A673 (cell line): Measurements from ENCODE around the gene PDE9A. TPM values are rescaled to one million over a fixed set of nuclear protein-coding genes. Genes with fewer than 3 reads are reported as not detected.

ENCODE experiments used
- BruUV-seq: library from RNA; stranded (reverse); fragments of 400-500 nt; replicated peaks from 2 replicates; lab custom pipeline; 2021; lab: Mats Ljungman, UMichigan
- CTCF ChIA-PET: fragments of 300-600 bp; sonication (Branson Sonifier 250); formaldehyde crosslinking; loops from one replicate; lab custom pipeline; 2022; ENCODE audit warnings: antibody characterized with exemption; lab: Charles Lee
- POLR2A ChIA-PET: fragments of 300-600 bp; sonication (Branson Sonifier 250); formaldehyde crosslinking; loops from one replicate; lab custom pipeline; 2022; ENCODE audit warnings: antibody characterized with exemption; ENCODE audit not compliant: low non-redundant PET; lab: Charles Lee
- DNase-seq: peaks from one replicate; pipeline ENCODE4 v3.0.0-alpha.2; 2015; ENCODE audit warnings: low spot score
- H3K27ac ChIP-seq: fragments of 200-600 bp; sonication (generic); 2 replicates; pipeline ENCODE4 v1.5.1; 2016; ENCODE audit warnings: mixed run types, low read depth, mild to moderate bottlenecking, mixed read lengths, antibody characterized with exemption, low read length; ENCODE audit not compliant: poor library complexity, severe bottlenecking
- H3K27me3 ChIP-seq: fragments of 200-600 bp; sonication (generic); replicated peaks from 2 replicates; pipeline ENCODE4 v1.6.1; 2017; ENCODE audit warnings: mixed run types, low read depth, mild to moderate bottlenecking, mixed read lengths, antibody characterized with exemption, low read length; ENCODE audit not compliant: insufficient read depth, poor library complexity
- H3K36me3 ChIP-seq: fragments of 200-600 bp; sonication (generic); 2 replicates; pipeline ENCODE4 v1.6.1; 2016; ENCODE audit warnings: mixed run types, mild to moderate bottlenecking, mixed read lengths, antibody characterized with exemption, low read length; ENCODE audit not compliant: insufficient read depth, poor library complexity, severe bottlenecking
- H3K4me1 ChIP-seq: fragments of 200-600 bp; sonication (generic); 2 replicates; pipeline ENCODE4 v1.6.1; 2017; ENCODE audit warnings: mixed run types, mild to moderate bottlenecking, mixed read lengths, antibody characterized with exemption, low read length; ENCODE audit not compliant: insufficient read depth, poor library complexity, severe bottlenecking
- H3K4me3 ChIP-seq: fragments of 200-600 bp; sonication (generic); 2 replicates; pipeline ENCODE4 v1.5.1; 2016; ENCODE audit warnings: low read depth, mixed run types, mild to moderate bottlenecking, mixed read lengths, low read length; ENCODE audit not compliant: poor library complexity, severe bottlenecking
- H3K9me3 ChIP-seq: fragments of 200-600 bp; sonication (generic); 2 replicates; pipeline ENCODE4 v1.6.1; 2016; ENCODE audit warnings: mixed run types, low read depth, mild to moderate bottlenecking, mixed read lengths, antibody characterized with exemption, low read length; ENCODE audit not compliant: poor library complexity, severe bottlenecking
- EZH2 ChIP-seq: fragments of 200-600 bp; sonication (generic); IDR thresholded peaks from 2 replicates; pipeline ENCODE4 v1.6.1; 2017; ENCODE audit warnings: borderline replicate concordance, low read depth, mild to moderate bottlenecking, mixed read lengths, antibody characterized with exemption, low read length; ENCODE audit not compliant: poor library complexity, severe bottlenecking
- intact Hi-C: fragments of 100-400 bp; cut with micrococcal nuclease; formaldehyde crosslinking; loops from one replicate; pipeline ENCODE4 v1.10.0; 2022; ENCODE audit not compliant: unreplicated experiment
- total RNA-seq: library from RNA; stranded (reverse); gene quantifications from 2 replicates; pipeline ENCODE4 v1.2.3, GENCODE V29; 2021
- TF ChIP-seq, protein P1 (sequence below): fragments of 300-800, 200-600 bp; sonication (generic); conservative IDR thresholded peaks from 2 replicates; pipeline ENCODE4 v1.5.1; 2017; ENCODE audit warnings: low read depth, mild to moderate bottlenecking, antibody characterized with exemption, low read length, moderate library complexity, mixed read lengths

Gene PDE9A
- total RNA-seq, 1 experiment from 2014 or later = 14.3 TPM

DNA sequence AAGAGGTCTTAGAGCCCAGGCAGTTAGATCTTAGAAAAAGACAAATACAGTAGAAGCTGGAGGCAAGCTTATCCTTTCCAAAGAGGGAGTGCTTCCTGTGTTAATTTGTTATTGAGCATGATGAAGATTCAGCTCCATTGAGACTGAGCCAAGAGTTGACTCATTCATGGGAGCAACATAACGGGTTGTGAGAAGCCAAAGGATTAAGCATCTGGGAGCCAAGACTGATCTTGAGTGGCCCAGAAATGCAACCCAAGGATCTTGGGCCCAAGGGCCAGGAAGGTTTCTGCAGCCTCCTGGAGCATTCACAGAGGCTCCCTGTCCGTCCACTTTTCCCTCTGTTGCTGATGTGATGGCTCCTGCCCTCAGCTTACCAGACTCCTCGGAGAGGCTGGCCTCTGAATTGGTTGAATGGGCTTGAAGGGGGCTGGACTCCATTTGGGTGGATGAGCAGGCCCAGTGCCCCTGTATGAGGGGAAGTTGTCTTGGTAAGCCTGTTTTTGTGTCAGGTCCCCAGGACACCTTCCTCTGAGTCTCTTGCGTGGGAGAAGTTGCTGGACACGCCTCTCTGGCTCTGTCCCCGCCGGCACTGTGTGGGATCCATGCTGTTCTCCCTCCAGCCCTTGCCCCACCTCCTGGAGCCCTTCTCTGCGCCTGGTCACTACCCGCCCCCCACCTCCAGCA, 42.4 kb downstream of the PDE9A start:
- TF ChIP-seq EZH2 = no peak
- TF ChIP-seq, protein P1, sequence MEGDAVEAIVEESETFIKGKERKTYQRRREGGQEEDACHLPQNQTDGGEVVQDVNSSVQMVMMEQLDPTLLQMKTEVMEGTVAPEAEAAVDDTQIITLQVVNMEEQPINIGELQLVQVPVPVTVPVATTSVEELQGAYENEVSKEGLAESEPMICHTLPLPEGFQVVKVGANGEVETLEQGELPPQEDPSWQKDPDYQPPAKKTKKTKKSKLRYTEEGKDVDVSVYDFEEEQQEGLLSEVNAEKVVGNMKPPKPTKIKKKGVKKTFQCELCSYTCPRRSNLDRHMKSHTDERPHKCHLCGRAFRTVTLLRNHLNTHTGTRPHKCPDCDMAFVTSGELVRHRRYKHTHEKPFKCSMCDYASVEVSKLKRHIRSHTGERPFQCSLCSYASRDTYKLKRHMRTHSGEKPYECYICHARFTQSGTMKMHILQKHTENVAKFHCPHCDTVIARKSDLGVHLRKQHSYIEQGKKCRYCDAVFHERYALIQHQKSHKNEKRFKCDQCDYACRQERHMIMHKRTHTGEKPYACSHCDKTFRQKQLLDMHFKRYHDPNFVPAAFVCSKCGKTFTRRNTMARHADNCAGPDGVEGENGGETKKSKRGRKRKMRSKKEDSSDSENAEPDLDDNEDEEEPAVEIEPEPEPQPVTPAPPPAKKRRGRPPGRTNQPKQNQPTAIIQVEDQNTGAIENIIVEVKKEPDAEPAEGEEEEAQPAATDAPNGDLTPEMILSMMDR = no peak
- intact Hi-C loops = no loop called here
- CTCF ChIA-PET = no interaction called here
- BruUV-seq = no TSS peak
- H3K27me3 ChIP-seq = no peaks in the 10 kb centered on the region
- DNase-seq = peak; percentile 86
- H3K4me1 ChIP-seq = peaks cover 15% of the 10 kb centered on the region
- no peaks in the 10 kb centered on the region for H3K9me3 ChIP-seq
- no peak overlapping the region for H3K4me3 ChIP-seq
- H3K36me3 ChIP-seq = peaks cover under 1% of the 10 kb centered on the region
- no peak overlapping the region for H3K27ac ChIP-seq
- POLR2A ChIA-PET = no interaction called here

DNA sequence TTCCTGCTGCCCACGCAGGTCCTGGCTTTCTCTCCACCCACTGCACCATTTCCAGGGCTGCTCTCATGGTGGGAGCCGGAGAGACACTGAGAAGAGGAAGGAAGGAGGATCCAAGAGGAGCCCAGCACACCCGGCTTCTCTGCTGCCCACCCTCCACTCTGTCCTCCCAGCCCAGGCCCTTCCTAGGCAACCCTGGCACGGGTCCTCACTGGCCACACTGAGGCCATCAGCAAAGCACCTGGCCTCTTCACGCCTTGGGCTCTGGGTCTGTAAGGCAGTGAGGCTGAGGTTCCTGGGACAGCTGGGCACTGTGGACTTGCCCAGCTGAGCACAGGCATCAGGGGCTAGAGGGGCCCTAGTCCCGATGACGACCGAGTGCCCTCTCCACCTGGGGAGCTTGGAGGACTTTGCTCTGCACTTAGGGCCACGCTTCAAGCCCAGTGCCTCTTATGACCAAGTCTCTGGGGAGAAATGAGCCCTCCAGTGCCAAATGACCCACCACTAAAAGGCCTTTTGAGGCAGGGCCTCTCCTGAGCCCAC, 43.1 kb downstream of the PDE9A start:
- TF ChIP-seq EZH2 = no peak
- Histone ChIP-seq H3K4me1 (peaks cover 15% of the 10 kb centered on the region), H3K4me3 (no peak overlapping the region), H3K9me3 (peaks cover 5% of the 10 kb centered on the region), H3K36me3 (peaks cover 6% of the 10 kb centered on the region), H3K27ac (no peak overlapping the region), H3K27me3 (no peaks in the 10 kb centered on the region)
- CTCF ChIA-PET = no interaction called here
- BruUV-seq = no TSS peak
- POLR2A ChIA-PET = no interaction called here
- no peak for DNase-seq
- intact Hi-C loops = no loop called here

DNA sequence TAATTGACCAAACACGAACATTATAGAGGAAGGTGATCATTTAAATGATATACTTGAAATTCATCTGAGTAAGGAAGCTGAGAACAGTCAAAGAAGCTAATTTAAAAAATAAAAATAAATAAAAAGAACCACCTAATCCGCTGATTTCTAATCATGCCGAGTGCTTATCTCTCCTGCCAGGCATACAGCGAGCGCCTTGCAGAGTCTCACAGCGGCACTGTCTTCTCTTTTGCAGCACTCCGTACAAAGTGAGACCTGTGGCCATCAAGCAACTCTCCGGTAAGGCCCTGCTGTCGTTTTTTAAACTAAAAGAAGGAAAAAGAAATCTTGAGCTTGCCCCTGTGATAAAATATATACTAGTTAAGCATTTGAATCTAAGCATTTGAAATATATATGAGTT, 45.3 kb downstream of the PDE9A start:
- intact Hi-C loops = no loop called here
- H3K27ac ChIP-seq = no peak overlapping the region
- ChIA-PET CTCF (no interaction called here), POLR2A (no interaction called here)
- TF ChIP-seq, protein P1 = no peak
- TF ChIP-seq EZH2 = no peak
- H3K9me3 ChIP-seq = peaks cover 12% of the 10 kb centered on the region
- H3K4me3 ChIP-seq = no peak overlapping the region
- H3K36me3 ChIP-seq = peaks cover 6% of the 10 kb centered on the region
- no peak for DNase-seq
- H3K4me1 ChIP-seq = peaks cover 15% of the 10 kb centered on the region
- no peaks in the 10 kb centered on the region for H3K27me3 ChIP-seq
- BruUV-seq = no TSS peak

DNA sequence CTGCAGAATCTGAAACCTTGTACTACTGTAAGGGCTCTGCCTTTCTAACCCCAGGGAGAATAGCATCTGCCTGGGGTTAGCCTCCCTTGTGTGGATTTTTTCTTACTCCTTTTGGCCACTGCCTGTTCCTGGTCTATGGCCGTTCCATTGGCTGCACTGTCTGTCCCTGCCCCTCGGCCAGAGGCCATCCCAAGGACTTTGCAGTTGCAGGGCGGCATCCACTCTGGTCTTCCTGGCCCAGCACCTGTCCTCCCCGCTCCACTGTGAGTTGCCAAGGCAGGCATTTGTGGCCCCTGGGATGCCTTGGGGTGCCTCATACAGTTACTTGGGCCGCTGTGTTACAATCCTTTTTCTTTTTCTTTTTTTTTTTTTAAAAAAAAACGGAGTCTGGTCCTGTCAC, 45.8 kb downstream of the PDE9A start:
- TF ChIP-seq EZH2 = no peak
- TF ChIP-seq, protein P1 = no peak
- DNase-seq = no peak
- intact Hi-C loops = no loop called here
- ChIA-PET CTCF (no interaction called here), POLR2A (no interaction called here)
- BruUV-seq = no TSS peak
- peaks cover 6% of the 10 kb centered on the region for H3K36me3 ChIP-seq
- H3K27ac ChIP-seq = no peak overlapping the region
- no peaks in the 10 kb centered on the region for H3K27me3 ChIP-seq
- no peak overlapping the region for H3K4me3 ChIP-seq
- H3K9me3 ChIP-seq = peaks cover 12% of the 10 kb centered on the region
- H3K4me1 ChIP-seq = peaks cover 17% of the 10 kb centered on the region
